ENCODE data around the gene TNIK. TPM values are rescaled to one million over a fixed set of nuclear protein-coding genes. Genes with fewer than 3 reads are reported as not detected.
"Not testable (repeated sequence)": the region's sequence is repeated elsewhere in the genome, so short reads cannot be mapped to it uniquely, and the experiment has no call there.

Gene TNIK
- total RNA-seq, 2 donors from 2014 or later = 31.7 to 37.9 TPM

- Mint-ChIP-seq H3K36me3 (peaks cover 5 to 11% of the 10 kb centered on the region in 2 donors), H3K9me3 (no peaks in the 10 kb centered on the region), H3K27ac (no peak overlapping the region)
- ATAC-seq (peak in 1 of 2 donors; percentile 5), DNase-seq (ENCODE audit: low spot score in 2 of 2) (no peak)
These were observed 211.0 kb downstream of the TNIK start for GRCh38 chr3:171249245-171249644.

GRCh38 chr3:171248426-171249111 lies 211.6 kb downstream of the TNIK start:
- no peaks in the 10 kb centered on the region for H3K9me3 Mint-ChIP-seq
- H3K36me3 Mint-ChIP-seq = peaks cover 5 to 11% of the 10 kb centered on the region in 2 donors
- ATAC-seq (peak; percentile 81 to 88), DNase-seq (ENCODE audit: low spot score in 2 of 2) (no peak)
- H3K27ac Mint-ChIP-seq = peak overlapping the region in 1 of 2 donors; percentile 50

GRCh38 chr3:171245796-171246765 lies 214.1 kb downstream of the TNIK start:
- H3K9me3 Mint-ChIP-seq = peaks cover 0 to 4% of the 10 kb centered on the region in 2 donors
- DNase-seq (ENCODE audit: low spot score in 2 of 2) = no peak
- peaks cover 0 to 6% of the 10 kb centered on the region in 2 donors for H3K36me3 Mint-ChIP-seq
- ATAC-seq = no peak
- H3K27ac Mint-ChIP-seq = no peak overlapping the region

- no peak overlapping the region for H3K27ac Mint-ChIP-seq
- H3K9me3 Mint-ChIP-seq = peaks cover 0 to 4% of the 10 kb centered on the region in 2 donors
- DNase-seq (ENCODE audit: low spot score in 2 of 2) (no peak), ATAC-seq (no peak)
- H3K36me3 Mint-ChIP-seq = peaks cover 5 to 6% of the 10 kb centered on the region in 2 donors
These were observed 217.3 kb downstream of the TNIK start for GRCh38 chr3:171242951-171243350.

- DNase-seq (ENCODE audit: low spot score in 2 of 2) (no peak), ATAC-seq (no peak)
- Mint-ChIP-seq H3K36me3 (peaks cover 5 to 6% of the 10 kb centered on the region in 2 donors), H3K27ac (no peak overlapping the region), H3K9me3 (peaks cover 0 to 4% of the 10 kb centered on the region in 2 donors)
These were observed 218.0 kb downstream of the TNIK start for GRCh38 chr3:171242170-171242569.

GRCh38 chr3:171241655-171242054 lies 218.6 kb downstream of the TNIK start:
- not testable (repeated sequence) for H3K36me3 Mint-ChIP-seq; DNase-seq (ENCODE audit: low spot score in 2 of 2); H3K27ac Mint-ChIP-seq; H3K9me3 Mint-ChIP-seq; ATAC-seq

- ATAC-seq (no peak), DNase-seq (ENCODE audit: low spot score in 2 of 2) (no peak)
- Mint-ChIP-seq H3K9me3 (peaks cover 0 to 4% of the 10 kb centered on the region in 2 donors), H3K27ac (no peak overlapping the region), H3K36me3 (peaks cover 5 to 7% of the 10 kb centered on the region in 2 donors)
These were observed 219.7 kb downstream of the TNIK start for GRCh38 chr3:171240504-171240835.

GRCh38 chr3:171239757-171240503 lies 220.3 kb downstream of the TNIK start:
- Mint-ChIP-seq H3K27ac (no peak overlapping the region), H3K9me3 (peaks cover 0 to 4% of the 10 kb centered on the region in 2 donors), H3K36me3 (peaks cover 5 to 11% of the 10 kb centered on the region in 2 donors)
- no peak for DNase-seq (ENCODE audit: low spot score in 2 of 2)
- no peak for ATAC-seq

- DNase-seq (ENCODE audit: low spot score in 2 of 2) (no peak), ATAC-seq (no peak)
- Mint-ChIP-seq H3K36me3 (peaks cover 10 to 14% of the 10 kb centered on the region in 2 donors), H3K27ac (no peak overlapping the region), H3K9me3 (peaks cover 4 to 5% of the 10 kb centered on the region in 2 donors)
These were observed 223.2 kb downstream of the TNIK start for GRCh38 chr3:171237009-171237385.

GRCh38 chr3:171236265-171237008 lies 223.8 kb downstream of the TNIK start:
- H3K36me3 Mint-ChIP-seq = peaks cover 10 to 13% of the 10 kb centered on the region in 2 donors
- DNase-seq (ENCODE audit: low spot score in 2 of 2) = no peak
- no peak for ATAC-seq
- no peak overlapping the region for H3K27ac Mint-ChIP-seq
- H3K9me3 Mint-ChIP-seq = peaks cover 4 to 5% of the 10 kb centered on the region in 2 donors

- no peak for ATAC-seq
These were observed 225.8 kb downstream of the TNIK start for GRCh38 chr3:171234298-171235010.

GRCh38 chr3:171231361-171231760 lies 228.8 kb downstream of the TNIK start:
- no peak overlapping the region for H3K27ac Mint-ChIP-seq
- peaks cover 5 to 18% of the 10 kb centered on the region in 2 donors for H3K9me3 Mint-ChIP-seq
- no peak for DNase-seq (ENCODE audit: low spot score in 2 of 2)
- peaks cover 7 to 31% of the 10 kb centered on the region in 2 donors for H3K36me3 Mint-ChIP-seq
- ATAC-seq = no peak

More at GRCh38 chr3:171234298-171235010, 225.8 kb downstream of the TNIK start:
- Mint-ChIP-seq H3K27ac (no peak overlapping the region), H3K36me3 (peaks cover 6 to 13% of the 10 kb centered on the region in 2 donors), H3K9me3 (peaks cover 4 to 9% of the 10 kb centered on the region in 2 donors)
- no peak for DNase-seq (ENCODE audit: low spot score in 2 of 2)

GRCh38 chr3:171230865-171231264 lies 229.3 kb downstream of the TNIK start:
- DNase-seq (ENCODE audit: low spot score in 2 of 2) = no peak
- Mint-ChIP-seq H3K27ac (peak overlapping the region in 1 of 2 donors; percentile 30), H3K9me3 (peaks cover 8 to 22% of the 10 kb centered on the region in 2 donors), H3K36me3 (peaks cover 11 to 36% of the 10 kb centered on the region in 2 donors)
- ATAC-seq = no peak

- H3K36me3 Mint-ChIP-seq = peaks cover 6 to 43% of the 10 kb centered on the region in 2 donors
- ATAC-seq (peak; percentile 74 to 90), DNase-seq (ENCODE audit: low spot score in 2 of 2) (no peak)
- H3K27ac Mint-ChIP-seq = no peak overlapping the region
- peaks cover 4 to 17% of the 10 kb centered on the region in 2 donors for H3K9me3 Mint-ChIP-seq
These were observed 231.0 kb downstream of the TNIK start for GRCh38 chr3:171229173-171229572.

GRCh38 chr3:171228240-171228639 lies 232.0 kb downstream of the TNIK start:
- DNase-seq (ENCODE audit: low spot score in 2 of 2) (no peak), ATAC-seq (no peak)
- H3K36me3 Mint-ChIP-seq = peaks cover 5 to 40% of the 10 kb centered on the region in 2 donors
- H3K9me3 Mint-ChIP-seq = peaks cover 4 to 17% of the 10 kb centered on the region in 2 donors
- no peak overlapping the region for H3K27ac Mint-ChIP-seq
